Measurements from ENCODE around the gene PAK4. TPM values are rescaled to one million over a fixed set of nuclear protein-coding genes. Genes with fewer than 3 reads are reported as not detected.

Gene PAK4
- total RNA-seq, 4 donors from 2014 or later, result 6.1 to 16.3 (median 7.5) TPM

- Histone ChIP-seq H3K4me3 (peak overlapping the region in 1 of 2 donors; percentile 25), H3K36me3 (no peaks in the 10 kb centered on the region), H3K4me1 (peaks cover 0 to 92% (median 53%) of the 10 kb centered on the region in 3 donors), H3K27me3 (no peaks in the 10 kb centered on the region), H3K27ac (peak overlapping the region in 3 of 4 donors; percentile 71 to 73 (median 71)), H3K9me3 (no peaks in the 10 kb centered on the region)
- no peak for ATAC-seq
- TF ChIP-seq CTCF (IDR thresholded peaks at IDR 0.05), result no peak
- no peak for TF ChIP-seq POLR2AphosphoS5 (IDR thresholded peaks at IDR 0.05)
- TF ChIP-seq POLR2A (IDR thresholded peaks at IDR 0.05), result no peak
- TF ChIP-seq EP300 (IDR thresholded peaks at IDR 0.05), result no peak
- WGBS, 2 donors (ENCODE audit: low coverage in 1 of 2), result 31 to 34% methylated on average over 8 to 10 of the region's 23 CpGs
These were observed 8.1 kb downstream of the PAK4 start for GRCh38 chr19:39133431-39134270.

GRCh38 chr19:39135701-39136100, 10.1 kb downstream of the PAK4 start:
- H3K27ac ChIP-seq, result no peak overlapping the region
- peaks cover 0 to 92% (median 50%) of the 10 kb centered on the region in 3 donors for H3K4me1 ChIP-seq
- TF ChIP-seq POLR2A (IDR thresholded peaks at IDR 0.05) (no peak), POLR2AphosphoS5 (IDR thresholded peaks at IDR 0.05) (no peak), CTCF (IDR thresholded peaks at IDR 0.05) (no peak), EP300 (IDR thresholded peaks at IDR 0.05) (no peak)
- ATAC-seq, result no peak
- H3K9me3 ChIP-seq, result no peaks in the 10 kb centered on the region
- no peak overlapping the region for H3K4me3 ChIP-seq
- no peaks in the 10 kb centered on the region for H3K36me3 ChIP-seq
- no peaks in the 10 kb centered on the region for H3K27me3 ChIP-seq
- 79 to 86% methylated on average over 6 to 9 of the region's 13 CpGs for WGBS, 2 donors (ENCODE audit: low coverage in 1 of 2)

DNA sequence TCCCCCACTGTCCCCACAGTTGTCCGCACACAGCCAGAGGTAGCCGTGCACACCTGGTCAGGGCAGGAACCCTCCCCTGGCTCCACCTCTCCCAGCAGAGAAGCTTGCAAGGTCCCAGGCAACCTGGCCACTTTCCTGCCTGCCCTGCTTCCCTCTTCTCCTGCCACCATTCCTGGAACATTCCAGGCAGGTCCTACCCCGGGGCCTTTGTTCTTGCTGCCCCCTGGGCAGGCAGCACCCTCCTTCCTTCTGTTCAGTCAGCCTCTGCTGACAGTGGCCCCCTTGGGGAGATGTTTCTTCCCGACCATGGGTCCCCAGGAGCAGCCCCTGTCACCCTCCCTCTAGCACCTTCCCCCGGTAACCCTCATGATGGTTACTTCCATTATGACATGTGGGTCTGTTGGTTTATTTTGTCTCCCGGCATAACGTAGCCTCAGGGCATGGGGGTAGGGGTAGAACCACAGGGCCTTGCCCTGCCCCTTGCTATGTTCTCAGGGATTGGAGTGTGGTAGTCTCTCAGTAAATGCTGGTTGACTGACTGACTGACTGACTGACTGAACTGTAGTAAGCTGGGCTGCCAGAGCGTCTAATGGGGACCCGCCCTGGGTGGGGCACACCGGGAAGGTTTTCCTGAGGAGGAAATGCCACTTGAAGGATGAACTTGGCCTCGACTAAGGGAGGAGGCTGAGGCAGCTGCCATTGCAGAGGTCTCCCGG, 10.8 kb downstream of the PAK4 start:
- Histone ChIP-seq H3K36me3 (no peaks in the 10 kb centered on the region), H3K27me3 (no peaks in the 10 kb centered on the region), H3K27ac (peak overlapping the region in 1 of 4 donors; percentile 33), H3K9me3 (no peaks in the 10 kb centered on the region), H3K4me3 (no peak overlapping the region), H3K4me1 (peaks cover 0 to 87% (median 44%) of the 10 kb centered on the region in 3 donors)
- 59 to 85% methylated on average over 6 of the region's 12 CpGs for WGBS, 2 donors (ENCODE audit: low coverage in 1 of 2)
- no peak for ATAC-seq
- no peak for TF ChIP-seq EP300 (IDR thresholded peaks at IDR 0.05)

GRCh38 chr19:39137131-39137530, 11.5 kb downstream of the PAK4 start:
- peak overlapping the region in 1 of 4 donors; percentile 33 for H3K27ac ChIP-seq
- WGBS, 2 donors (ENCODE audit: low coverage in 1 of 2), result 14 to 92% methylated on average over 1 to 2 of the region's 12 CpGs

More at GRCh38 chr19:39137131-39137530, 11.5 kb downstream of the PAK4 start:
- Histone ChIP-seq H3K4me1 (peaks cover 0 to 83% (median 37%) of the 10 kb centered on the region in 3 donors), H3K9me3 (no peaks in the 10 kb centered on the region), H3K4me3 (no peak overlapping the region), H3K36me3 (no peaks in the 10 kb centered on the region), H3K27me3 (no peaks in the 10 kb centered on the region)
- ATAC-seq, result no peak
- TF ChIP-seq EP300 (IDR thresholded peaks at IDR 0.05) (no peak), POLR2AphosphoS5 (IDR thresholded peaks at IDR 0.05) (no peak), POLR2A (IDR thresholded peaks at IDR 0.05) (no peak), CTCF (IDR thresholded peaks at IDR 0.05) (no peak)

Measured in gastroesophageal sphincter (tissue), 4 donors.